22Rv1 (cell line): Measurements from ENCODE around the gene ULK3.

Experiments
- ZFX ChIP-seq: fragments of 450-650 bp; IDR thresholded peaks from 2 replicates; pipeline ENCODE4 v1.6.1; 2017; ENCODE audit warnings: antibody characterized with exemption, borderline replicate concordance
- TF ChIP-seq, protein P1 (sequence below): fragments of 450-650 bp; IDR thresholded peaks from 2 replicates; pipeline ENCODE4 v1.5.1; 2017; ENCODE audit warnings: mild to moderate bottlenecking

DNA sequence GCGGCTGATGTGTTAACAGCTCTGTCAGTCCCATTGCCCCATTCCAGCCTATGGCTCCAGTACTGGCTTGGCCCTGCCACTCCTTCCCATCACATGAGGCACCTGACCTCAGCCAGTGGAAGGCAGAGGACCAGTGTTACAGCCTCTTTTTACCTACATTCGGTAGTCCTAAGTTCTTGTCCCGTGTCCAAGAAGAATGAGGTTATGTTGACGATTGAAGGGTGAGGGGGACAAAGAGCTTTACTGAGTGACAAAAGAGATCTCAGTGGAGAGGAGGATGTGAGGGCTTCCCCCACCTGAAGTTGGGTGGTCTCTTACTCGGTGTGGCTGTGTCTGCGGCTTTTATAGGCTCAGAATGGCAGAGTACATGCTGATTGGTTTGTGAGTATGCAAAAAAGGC, 39.6 kb upstream of the ULK3 start:
- TF ChIP-seq, protein P1, sequence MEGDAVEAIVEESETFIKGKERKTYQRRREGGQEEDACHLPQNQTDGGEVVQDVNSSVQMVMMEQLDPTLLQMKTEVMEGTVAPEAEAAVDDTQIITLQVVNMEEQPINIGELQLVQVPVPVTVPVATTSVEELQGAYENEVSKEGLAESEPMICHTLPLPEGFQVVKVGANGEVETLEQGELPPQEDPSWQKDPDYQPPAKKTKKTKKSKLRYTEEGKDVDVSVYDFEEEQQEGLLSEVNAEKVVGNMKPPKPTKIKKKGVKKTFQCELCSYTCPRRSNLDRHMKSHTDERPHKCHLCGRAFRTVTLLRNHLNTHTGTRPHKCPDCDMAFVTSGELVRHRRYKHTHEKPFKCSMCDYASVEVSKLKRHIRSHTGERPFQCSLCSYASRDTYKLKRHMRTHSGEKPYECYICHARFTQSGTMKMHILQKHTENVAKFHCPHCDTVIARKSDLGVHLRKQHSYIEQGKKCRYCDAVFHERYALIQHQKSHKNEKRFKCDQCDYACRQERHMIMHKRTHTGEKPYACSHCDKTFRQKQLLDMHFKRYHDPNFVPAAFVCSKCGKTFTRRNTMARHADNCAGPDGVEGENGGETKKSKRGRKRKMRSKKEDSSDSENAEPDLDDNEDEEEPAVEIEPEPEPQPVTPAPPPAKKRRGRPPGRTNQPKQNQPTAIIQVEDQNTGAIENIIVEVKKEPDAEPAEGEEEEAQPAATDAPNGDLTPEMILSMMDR, result no peak
- no peak for TF ChIP-seq ZFX
